WTC11 (cell line): ENCODE data around the gene MPV17L2.
A peak's percentile ranks its signal among the peaks of the same experiment; 100 is the strongest.

Experiments used
- ATF3 ChIP-seq: sonication (generic); formaldehyde crosslinking; conservative IDR thresholded peaks from 2 replicates; pipeline ENCODE4 v1.8.1; 2022; ENCODE audit warnings: mild to moderate bottlenecking, missing genetic modification reagents
- CREM ChIP-seq: sonication (generic); formaldehyde crosslinking; IDR thresholded peaks from 2 replicates; pipeline ENCODE4 v1.8.1; 2022; ENCODE audit warnings: mild to moderate bottlenecking, missing genetic modification reagents, moderate library complexity
- CTCF ChIP-seq: fragments of 200-600 bp; IDR thresholded peaks from 2 replicates; pipeline ENCODE4 v1.8.0; 2022; ENCODE audit warnings: antibody characterized with exemption
- E2F1 ChIP-seq: sonication (generic); formaldehyde crosslinking; IDR thresholded peaks from 2 replicates; pipeline ENCODE4 v1.8.0; 2022; ENCODE audit warnings: mild to moderate bottlenecking, missing genetic modification reagents
- JUN ChIP-seq: sonication (generic); formaldehyde crosslinking; IDR thresholded peaks from 2 replicates; pipeline ENCODE4 v1.8.0; 2023; ENCODE audit warnings: mild to moderate bottlenecking, missing genetic modification reagents
- MAX ChIP-seq: sonication (generic); formaldehyde crosslinking; IDR thresholded peaks from 2 replicates; pipeline ENCODE4 v1.8.0; 2022; ENCODE audit warnings: mild to moderate bottlenecking, missing genetic modification reagents
- MYBL2 ChIP-seq: sonication (generic); formaldehyde crosslinking; IDR thresholded peaks from 2 replicates; pipeline ENCODE4 v1.8.1; 2023; ENCODE audit warnings: mild to moderate bottlenecking, moderate library complexity, missing genetic modification reagents
- ZBTB43 ChIP-seq: sonication (generic); formaldehyde crosslinking; IDR thresholded peaks from 2 replicates; pipeline ENCODE4 v1.8.1; 2023; ENCODE audit warnings: mild to moderate bottlenecking, missing genetic modification reagents
- ZNF138 ChIP-seq: sonication (generic); formaldehyde crosslinking; conservative IDR thresholded peaks from 2 replicates; pipeline ENCODE4 v1.8.1; 2022; ENCODE audit warnings: mild to moderate bottlenecking, moderate library complexity, missing genetic modification reagents

- no peak for TF ChIP-seq ZNF138 (CRISPR knock-in tag)
- peak; percentile 64; the same call in 1 of the 2 replicates for TF ChIP-seq CTCF
- no peak for TF ChIP-seq ATF3 (CRISPR knock-in tag)
- no peak for TF ChIP-seq ZBTB43 (CRISPR knock-in tag)
- no peak for TF ChIP-seq MYBL2 (CRISPR knock-in tag)
- TF ChIP-seq E2F1 (CRISPR knock-in tag), result no peak
- TF ChIP-seq CREM (CRISPR knock-in tag), result no peak
- no peak for TF ChIP-seq MAX
- no peak for TF ChIP-seq JUN (CRISPR knock-in tag)
These were observed 31.9 kb upstream of the MPV17L2 start for GRCh38 chr19:18160971-18161635.
